ENCODE results near the gene CBLN1.

Gene CBLN1

GRCh38 chr16:49281480-49281842, at the start of gene CBLN1:
Gene CBLN1, minus strand, starts transcription at chr16:49281838. Its CDS starts 373 bp downstream, at chr16:49281465.
- no peak for DNase-seq

- no peak for DNase-seq
Measured at GRCh38 chr16:49330562-49331201, 49.0 kb upstream of the CBLN1 start.

GRCh38 chr16:49328325-49328724, 46.7 kb upstream of the CBLN1 start:
- DNase-seq = no peak

- no peak for DNase-seq
Measured at GRCh38 chr16:49327466-49327865, 45.8 kb upstream of the CBLN1 start.

GRCh38 chr16:49324703-49325102, 43.1 kb upstream of the CBLN1 start:
- DNase-seq = no peak

- DNase-seq = no peak
Measured at GRCh38 chr16:49315602-49316001, 34.0 kb upstream of the CBLN1 start.

- DNase-seq = no peak
Measured at GRCh38 chr16:49312389-49312985, 30.8 kb upstream of the CBLN1 start.

GRCh38 chr16:49311823-49312222, 30.2 kb upstream of the CBLN1 start:
- no peak for DNase-seq

- DNase-seq = no peak
Measured at GRCh38 chr16:49307176-49307575, 25.5 kb upstream of the CBLN1 start.

- DNase-seq = no peak
Measured at GRCh38 chr16:49305406-49305805, 23.8 kb upstream of the CBLN1 start.

- DNase-seq = no peak
Measured at GRCh38 chr16:49292413-49292812, 10.8 kb upstream of the CBLN1 start.

GRCh38 chr16:49287572-49287971, 5.9 kb upstream of the CBLN1 start:
- DNase-seq = no peak

- no peak for DNase-seq
Measured at GRCh38 chr16:49284962-49285361, 3.3 kb upstream of the CBLN1 start.

- DNase-seq = no peak
Measured at GRCh38 chr16:49283376-49284049, 1.9 kb upstream of the CBLN1 start.

- no peak for DNase-seq
Measured at GRCh38 chr16:49282690-49283375, 1.2 kb upstream of the CBLN1 start.

GRCh38 chr16:49281843-49282642, 405 bp upstream of the CBLN1 start:
- no peak for DNase-seq

GRCh38 chr16:49280841-49281371, 732 bp downstream of the CBLN1 start:
- DNase-seq = no peak

- DNase-seq = no peak
Measured at GRCh38 chr16:49280105-49280741, 1.4 kb downstream of the CBLN1 start.

GRCh38 chr16:49278944-49279725, 2.5 kb downstream of the CBLN1 start:
- no peak for DNase-seq

- DNase-seq = no peak
Measured at GRCh38 chr16:49278567-49278827, 3.1 kb downstream of the CBLN1 start.

GRCh38 chr16:49277766-49278566, 3.7 kb downstream of the CBLN1 start:
- DNase-seq = no peak

Measured in CD4-positive, alpha-beta T cell treated with Interleukin-15 for 1 hour (primary cell).